CD4-positive, alpha-beta T cell (primary cell): ENCODE results near the gene CYB5D1. TPM values are rescaled to one million over a fixed set of nuclear protein-coding genes. Genes with fewer than 3 reads are reported as not detected.

Experiments
- ATAC-seq: fragments of 200-7000 bp; cut with Tn5 transposase; one replicate; pipeline ENCODE4 v1.10.0; 2022; ENCODE audit warnings: mild to moderate bottlenecking; ENCODE audit not compliant: poor library complexity
- CTCF ChIA-PET: fragments of 350-600 bp; sonication (Branson Sonifier 250); formaldehyde crosslinking; loops from one replicate; lab custom pipeline; 2021; ENCODE audit warnings: antibody characterized with exemption, inconsistent platforms; lab: Charles Lee
- POLR2A ChIA-PET: fragments of 350-600 bp; sonication (Branson Sonifier 250); formaldehyde crosslinking; loops from one replicate; lab custom pipeline; 2021; ENCODE audit warnings: antibody characterized with exemption, inconsistent platforms; lab: Charles Lee
- DNase-seq, 14 experiments: peaks; one replicate each; pipeline ENCODE4 v3.0.0-alpha.2; 2013 to 2020; ENCODE audit warnings: mixed read lengths in 2 of 14
- H3K27ac ChIP-seq, 2 donors: one replicate each; pipeline versions ENCODE4 v1.5.1 to v1.7.0; 2013; ENCODE audit warnings: low read length in 2 of 2, low read depth in 1 of 2, mild to moderate bottlenecking in 1 of 2
- H3K27me3 ChIP-seq, 2 experiments: 1 replicate in 1 of 2; 2 replicates in 1 of 2; pipeline versions ENCODE4 v1.6.1 to v1.7.0; 2013; ENCODE audit warnings: low read length in 2 of 2, control low read depth in 1 of 2, mild to moderate bottlenecking in 1 of 2, moderate library complexity in 1 of 2; ENCODE audit not compliant: insufficient read depth in 2 of 2, control insufficient read depth in 1 of 2
- H3K36me3 ChIP-seq: one replicate; pipeline ENCODE4 v1.6.1; 2013; ENCODE audit warnings: low read length, control low read depth; ENCODE audit not compliant: insufficient read depth
- H3K4me1 ChIP-seq: one replicate; pipeline ENCODE4 v1.6.1; 2013; ENCODE audit warnings: low read length, control low read depth; ENCODE audit not compliant: insufficient read depth
- H3K4me3 ChIP-seq: one replicate; pipeline ENCODE4 v1.5.1; 2013; ENCODE audit warnings: mild to moderate bottlenecking, low read length, moderate library complexity
- H3K9me3 ChIP-seq, 2 experiments: 1 replicate in 1 of 2; 2 replicates in 1 of 2; pipeline versions ENCODE4 v1.6.1 to v1.7.0; 2013; ENCODE audit warnings: low read length in 2 of 2, mild to moderate bottlenecking in 2 of 2, control low read depth in 1 of 2, moderate library complexity in 1 of 2; ENCODE audit not compliant: control insufficient read depth in 1 of 2, insufficient read depth in 1 of 2
- H3K27ac Mint-ChIP-seq: one replicate; pipeline ENCODE4 v1.8.0; 2020; ENCODE audit warnings: mixed read lengths
- H3K27me3 Mint-ChIP-seq: one replicate; pipeline ENCODE4 v1.8.0; 2021; ENCODE audit warnings: mixed read lengths
- H3K36me3 Mint-ChIP-seq: one replicate; pipeline ENCODE4 v1.8.0; 2021; ENCODE audit warnings: low read depth, mixed read lengths
- H3K4me1 Mint-ChIP-seq: one replicate; pipeline ENCODE4 v1.8.0; 2021; ENCODE audit warnings: low read depth, mixed read lengths
- H3K4me3 Mint-ChIP-seq: one replicate; pipeline ENCODE4 v1.8.0; 2020; ENCODE audit warnings: mild to moderate bottlenecking, mixed read lengths
- H3K9me3 Mint-ChIP-seq: one replicate; pipeline ENCODE4 v1.8.0; 2020; ENCODE audit warnings: mixed read lengths
- CTCF ChIP-seq: fragments of 200-600 bp; IDR thresholded peaks from one replicate; pipeline ENCODE4 v1.8.0; 2022; ENCODE audit warnings: antibody characterized with exemption, mild to moderate bottlenecking
- intact Hi-C, 2 experiments: fragments of 100-400 bp; cut with DNase I in 1 of 2; cut with micrococcal nuclease in 1 of 2; formaldehyde crosslinking; loops; one replicate each; pipeline versions ENCODE4 v1.15.1 to v1.9.0; 2023 to 2025; cut with DNase I, micrococcal nuclease
- total RNA-seq, 174 experiments: library from RNA in 2 of 174; stranded (reverse) in 2 of 174; gene quantifications; one replicate each; pipeline ENCODE4 v1.2.3 and lab custom pipeline; 2021 to 2026

The CYB5D1 gene
- total RNA-seq, 2 experiments from 2014 or later = 8.7 TPM

- H3K4me1 ChIP-seq = peaks cover 50% of the 10 kb centered on the region
- Mint-ChIP-seq H3K9me3 (no peaks in the 10 kb centered on the region), H3K36me3 (peaks cover 80% of the 10 kb centered on the region), H3K4me3 (peak overlapping the region; percentile 81), H3K4me1 (peaks cover 29% of the 10 kb centered on the region), H3K27me3 (peaks cover 8% of the 10 kb centered on the region), H3K27ac (peak overlapping the region; percentile 90)
- intact Hi-C loops = loop anchor here (10.0 kb wide), 1 partner anchor 612 kb away; the partner anchor contains the start of genes DVL2 (in 2 of the 2) and PHF23 (in 2 of the 2)
- ATAC-seq (no peak), DNase-seq (peak in 2 of 14 experiments; percentile 28 to 54)
- no peaks in the 10 kb centered on the region for H3K27me3 ChIP-seq
- H3K27ac ChIP-seq = no peak overlapping the region
- POLR2A ChIA-PET = interaction anchor here (6.8 to 10.1 kb wide), 2 partner anchors 10 to 12 kb away, joined by 79 to 83 read pairs; partner anchors contain the start of genes CYB5D1, KDM6B and NAA38
- no peak for TF ChIP-seq CTCF
- H3K36me3 ChIP-seq = peaks cover 48% of the 10 kb centered on the region
- no peaks in the 10 kb centered on the region for H3K9me3 ChIP-seq
- CTCF ChIA-PET = interaction anchor here (1.4 kb wide), 1 partner anchor 12 kb away, joined by 3 read pairs; no protein-coding TSS in a partner anchor
- H3K4me3 ChIP-seq = no peak overlapping the region
These were observed 10.8 kb upstream of the CYB5D1 start for GRCh38 chr17:7846765-7847661.

GRCh38 chr17:7848131-7848579, 9.6 kb upstream of the CYB5D1 start:
- ChIA-PET POLR2A (interaction anchor here (0.9 to 6.8 kb wide), 2 partner anchors 9 to 13 kb away, joined by 4 to 83 read pairs; partner anchors contain the start of genes KDM6B and NAA38), CTCF (interaction anchor here (1.4 kb wide), 1 partner anchor 13 kb away, joined by 3 read pairs; no protein-coding TSS in a partner anchor)
- peaks cover 79% of the 10 kb centered on the region for H3K36me3 Mint-ChIP-seq
- Histone ChIP-seq H3K9me3 (no peaks in the 10 kb centered on the region), H3K27ac (no peak overlapping the region), H3K4me1 (peaks cover 44% of the 10 kb centered on the region), H3K27me3 (no peaks in the 10 kb centered on the region), H3K36me3 (peaks cover 57% of the 10 kb centered on the region), H3K4me3 (no peak overlapping the region)
- intact Hi-C loops = loop anchor here (10.0 kb wide), 1 partner anchor 613 kb away; the partner anchor contains the start of genes DVL2 (in 2 of the 2) and PHF23 (in 2 of the 2)
- H3K4me3 Mint-ChIP-seq = no peak overlapping the region
- TF ChIP-seq CTCF = no peak
- no peaks in the 10 kb centered on the region for H3K27me3 Mint-ChIP-seq
- DNase-seq = peak in 1 of 14 experiments; percentile 40
- H3K9me3 Mint-ChIP-seq = no peaks in the 10 kb centered on the region
- H3K4me1 Mint-ChIP-seq = peaks cover 23% of the 10 kb centered on the region
- peak overlapping the region; percentile 33 for H3K27ac Mint-ChIP-seq
- no peak for ATAC-seq

GRCh38 chr17:7848739-7849129, 9.1 kb upstream of the CYB5D1 start:
- CTCF ChIA-PET = no interaction called here
- no peak for DNase-seq
- H3K36me3 ChIP-seq = peaks cover 61% of the 10 kb centered on the region
- no peak overlapping the region for H3K27ac Mint-ChIP-seq
- H3K4me3 Mint-ChIP-seq = no peak overlapping the region
- ATAC-seq = no peak
- no peak overlapping the region for H3K4me3 ChIP-seq
- no peaks in the 10 kb centered on the region for H3K27me3 ChIP-seq
- H3K4me1 ChIP-seq = peaks cover 39% of the 10 kb centered on the region
- H3K9me3 Mint-ChIP-seq = no peaks in the 10 kb centered on the region
- intact Hi-C loops = loop anchor here (10.0 kb wide), 1 partner anchor 614 kb away; the partner anchor contains the start of genes DVL2 (in 2 of the 2) and PHF23 (in 2 of the 2)
- no peaks in the 10 kb centered on the region for H3K9me3 ChIP-seq
- H3K4me1 Mint-ChIP-seq = peaks cover 20% of the 10 kb centered on the region
- no peak overlapping the region for H3K27ac ChIP-seq
- H3K27me3 Mint-ChIP-seq = no peaks in the 10 kb centered on the region
- TF ChIP-seq CTCF = no peak
- H3K36me3 Mint-ChIP-seq = peaks cover 74% of the 10 kb centered on the region
- POLR2A ChIA-PET = interaction anchor here (4.7 to 6.8 kb wide), 2 partner anchors 13 to 14 kb away, joined by 33 to 83 read pairs; partner anchors contain the start of gene KDM6B
